Heart left ventricle (tissue), 13 donors: ENCODE results near the gene SHROOM2.

Source experiments
- POLR2A ChIP-seq, 2 donors: fragments of 450-650 bp; IDR thresholded peaks; one replicate each; pipeline ENCODE4 v1.6.1; 2017; ENCODE audit warnings: antibody characterized with exemption in 2 of 2, mild to moderate bottlenecking in 2 of 2, moderate library complexity in 2 of 2
- TF ChIP-seq, protein P1 (sequence below), 12 donors: fragments of 200-600 bp; sonication (generic) in 4 of 12; IDR thresholded peaks; one replicate each; pipeline versions ENCODE4 v1.5.0 to v1.8.0; 2018 to 2022; ENCODE audit warnings: antibody characterized with exemption in 12 of 12, mild to moderate bottlenecking in 5 of 12
- donor health status: ischemic (EF 13 %, LVEDD 7.1; RV severe dilation, severe dysfunction).
- donor health status: DM: no; HTN: yes; CAD: no.
- donor health status: DM: no; HTN: no; CAD: no.
- donor health status: ischemic (EF 25% LVEDD 6.9; RV normal size, moderate dysfunction).
- donor health status: ischemic (EF 25% LVEDD 5.7; RV mildly dilated, moderate dysfunction).
- donor health status: ischemic (EF 35%, LVEDD 5.7; RV mildly dilated, moderate dysfunction).
- donor health status: nonischemic (EF 11% LVEDD 7.7; RV severe dilation, severe dysfunction).
- donor health status: DM: yes; HTN: yes; CAD: no.
- donor health status: PGD.
- donor health status: ischemic (EF 29% LVEDD 5.4; RV normal size, mild dysfunction).
- donor health status: nonischemic (EF 23%, LVEDD 6.1; RV moderate dilation, normal function).

DNA sequence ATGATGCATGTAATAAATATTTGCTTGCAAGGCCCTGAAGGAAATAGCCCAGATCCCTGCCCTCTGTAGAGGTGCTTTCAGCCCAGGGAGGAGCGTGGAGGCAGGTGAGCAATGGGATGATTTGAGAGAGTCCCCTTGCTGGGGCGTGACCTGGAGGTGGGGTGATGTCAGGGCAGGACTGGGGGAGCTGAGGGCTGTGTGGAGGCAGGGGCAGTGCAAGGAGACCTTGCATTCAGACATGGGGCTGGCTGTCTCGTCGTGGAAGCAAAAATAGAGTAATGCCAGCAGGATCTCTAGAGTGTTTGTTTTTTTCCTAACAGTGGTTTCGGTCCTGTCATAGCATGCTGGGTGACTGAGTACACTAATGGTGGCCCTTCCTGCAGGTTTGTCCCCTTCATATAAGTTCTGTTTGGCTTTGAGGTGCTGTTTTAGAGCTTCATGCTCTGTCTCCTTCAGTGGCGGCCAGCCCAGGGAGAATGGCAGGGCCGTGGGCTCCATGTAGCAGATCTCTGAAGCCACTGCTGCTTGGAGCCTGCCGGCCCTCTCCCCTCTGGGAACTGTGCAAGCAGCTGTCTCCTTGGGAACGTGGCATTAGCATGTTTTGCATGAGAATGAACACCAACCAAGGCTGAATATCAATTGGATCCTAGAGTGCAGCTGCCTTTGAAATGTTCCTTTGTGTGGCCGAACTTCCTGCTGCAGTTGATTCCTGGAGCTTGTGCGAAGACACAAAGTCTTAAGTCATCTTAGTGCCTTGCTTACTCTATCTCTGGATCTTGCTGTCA lies 141.7 kb downstream of the SHROOM2 start:
- TF ChIP-seq, protein P1, sequence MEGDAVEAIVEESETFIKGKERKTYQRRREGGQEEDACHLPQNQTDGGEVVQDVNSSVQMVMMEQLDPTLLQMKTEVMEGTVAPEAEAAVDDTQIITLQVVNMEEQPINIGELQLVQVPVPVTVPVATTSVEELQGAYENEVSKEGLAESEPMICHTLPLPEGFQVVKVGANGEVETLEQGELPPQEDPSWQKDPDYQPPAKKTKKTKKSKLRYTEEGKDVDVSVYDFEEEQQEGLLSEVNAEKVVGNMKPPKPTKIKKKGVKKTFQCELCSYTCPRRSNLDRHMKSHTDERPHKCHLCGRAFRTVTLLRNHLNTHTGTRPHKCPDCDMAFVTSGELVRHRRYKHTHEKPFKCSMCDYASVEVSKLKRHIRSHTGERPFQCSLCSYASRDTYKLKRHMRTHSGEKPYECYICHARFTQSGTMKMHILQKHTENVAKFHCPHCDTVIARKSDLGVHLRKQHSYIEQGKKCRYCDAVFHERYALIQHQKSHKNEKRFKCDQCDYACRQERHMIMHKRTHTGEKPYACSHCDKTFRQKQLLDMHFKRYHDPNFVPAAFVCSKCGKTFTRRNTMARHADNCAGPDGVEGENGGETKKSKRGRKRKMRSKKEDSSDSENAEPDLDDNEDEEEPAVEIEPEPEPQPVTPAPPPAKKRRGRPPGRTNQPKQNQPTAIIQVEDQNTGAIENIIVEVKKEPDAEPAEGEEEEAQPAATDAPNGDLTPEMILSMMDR (IDR thresholded peaks at IDR 0.05): no peak
- TF ChIP-seq POLR2A (IDR thresholded peaks at IDR 0.05): no peak
